GM23338 (cell line): ENCODE measurements around the gene RPL14.

Experiments
- CREB1 ChIP-seq: fragments of 250-450 bp; sonication (Bioruptor Pico); IDR thresholded peaks from 2 replicates; pipeline ENCODE4 v1.5.0; 2020; ENCODE audit warnings: low read depth, mild to moderate bottlenecking, moderate library complexity
- EZH2 ChIP-seq: fragments of 200-600 bp; sonication (generic); IDR thresholded peaks from one replicate; pipeline ENCODE4 v1.8.0; 2017; ENCODE audit warnings: antibody characterized with exemption, mild to moderate bottlenecking, low read depth; ENCODE audit not compliant: unreplicated experiment
- EZH2phosphoT487 ChIP-seq: fragments of 200-600 bp; sonication (generic); IDR thresholded peaks from one replicate; pipeline ENCODE4 v1.8.1; 2018; ENCODE audit warnings: antibody characterized with exemption; ENCODE audit not compliant: unreplicated experiment
- JUNB ChIP-seq: IDR thresholded peaks from one replicate; pipeline ENCODE4 v1.6.1; 2016; ENCODE audit warnings: antibody characterized with exemption; ENCODE audit not compliant: unreplicated experiment
- POLR2AphosphoS5 ChIP-seq: IDR thresholded peaks from 2 replicates; pipeline ENCODE4 v1.6.1; 2016; ENCODE audit warnings: antibody characterized with exemption, low read depth
- ZNF114 ChIP-seq: fragments of 250-450 bp; sonication (Bioruptor Pico); IDR thresholded peaks from 2 replicates; pipeline ENCODE4 v1.5.0; 2020; ENCODE audit warnings: mild to moderate bottlenecking, moderate library complexity
- ZNF331 ChIP-seq: fragments of 250-450 bp; sonication (Bioruptor Pico); IDR thresholded peaks from 2 replicates; pipeline ENCODE4 v1.5.0; 2020; ENCODE audit warnings: low read depth, mild to moderate bottlenecking, moderate library complexity
- TF ChIP-seq, protein P1 (sequence below), 2 experiments: fragments of 200-600 bp in 1 of 2; sonication (generic) in 1 of 2; conservative IDR thresholded peaks; 2 replicates each; pipeline versions ENCODE4 v1.5.1 to v1.6.1; 2016 to 2017; ENCODE audit warnings: antibody characterized with exemption in 2 of 2, low read depth in 2 of 2, mild to moderate bottlenecking in 2 of 2, moderate library complexity in 1 of 2
- TF ChIP-seq, protein P2 (sequence below): IDR thresholded peaks from one replicate; pipeline ENCODE4 v1.6.1; 2018; ENCODE audit warnings: antibody characterized with exemption; ENCODE audit not compliant: unreplicated experiment

DNA sequence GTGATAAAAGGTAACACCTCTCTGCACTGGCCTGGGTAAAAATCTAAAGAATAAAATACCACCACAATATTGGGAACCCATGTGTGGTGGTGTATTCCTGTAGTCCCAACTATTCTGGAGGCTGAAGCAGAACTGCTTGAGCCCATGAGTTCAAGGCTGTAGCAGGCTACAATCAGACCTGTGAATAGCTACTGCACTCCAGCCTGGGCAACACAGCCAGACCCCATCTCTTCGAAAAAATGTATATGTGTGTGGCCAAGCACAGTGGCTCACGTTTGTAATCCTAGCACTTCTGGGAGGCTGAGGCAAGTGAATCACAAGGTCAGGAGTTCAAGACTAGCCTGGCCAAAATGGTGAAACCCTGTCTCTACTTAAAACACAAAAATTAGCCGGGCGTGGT lies 1.8 kb upstream of the RPL14 start:
- TF ChIP-seq, protein P1, sequence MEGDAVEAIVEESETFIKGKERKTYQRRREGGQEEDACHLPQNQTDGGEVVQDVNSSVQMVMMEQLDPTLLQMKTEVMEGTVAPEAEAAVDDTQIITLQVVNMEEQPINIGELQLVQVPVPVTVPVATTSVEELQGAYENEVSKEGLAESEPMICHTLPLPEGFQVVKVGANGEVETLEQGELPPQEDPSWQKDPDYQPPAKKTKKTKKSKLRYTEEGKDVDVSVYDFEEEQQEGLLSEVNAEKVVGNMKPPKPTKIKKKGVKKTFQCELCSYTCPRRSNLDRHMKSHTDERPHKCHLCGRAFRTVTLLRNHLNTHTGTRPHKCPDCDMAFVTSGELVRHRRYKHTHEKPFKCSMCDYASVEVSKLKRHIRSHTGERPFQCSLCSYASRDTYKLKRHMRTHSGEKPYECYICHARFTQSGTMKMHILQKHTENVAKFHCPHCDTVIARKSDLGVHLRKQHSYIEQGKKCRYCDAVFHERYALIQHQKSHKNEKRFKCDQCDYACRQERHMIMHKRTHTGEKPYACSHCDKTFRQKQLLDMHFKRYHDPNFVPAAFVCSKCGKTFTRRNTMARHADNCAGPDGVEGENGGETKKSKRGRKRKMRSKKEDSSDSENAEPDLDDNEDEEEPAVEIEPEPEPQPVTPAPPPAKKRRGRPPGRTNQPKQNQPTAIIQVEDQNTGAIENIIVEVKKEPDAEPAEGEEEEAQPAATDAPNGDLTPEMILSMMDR (conservative IDR thresholded peaks at IDR 0.05; ENCODE audit: low read depth in 2 of 2), result no peak
- TF ChIP-seq JUNB, result no peak
- no peak for TF ChIP-seq POLR2AphosphoS5
- TF ChIP-seq EZH2phosphoT487, result no peak
- no peak for TF ChIP-seq EZH2
- TF ChIP-seq, protein P2, sequence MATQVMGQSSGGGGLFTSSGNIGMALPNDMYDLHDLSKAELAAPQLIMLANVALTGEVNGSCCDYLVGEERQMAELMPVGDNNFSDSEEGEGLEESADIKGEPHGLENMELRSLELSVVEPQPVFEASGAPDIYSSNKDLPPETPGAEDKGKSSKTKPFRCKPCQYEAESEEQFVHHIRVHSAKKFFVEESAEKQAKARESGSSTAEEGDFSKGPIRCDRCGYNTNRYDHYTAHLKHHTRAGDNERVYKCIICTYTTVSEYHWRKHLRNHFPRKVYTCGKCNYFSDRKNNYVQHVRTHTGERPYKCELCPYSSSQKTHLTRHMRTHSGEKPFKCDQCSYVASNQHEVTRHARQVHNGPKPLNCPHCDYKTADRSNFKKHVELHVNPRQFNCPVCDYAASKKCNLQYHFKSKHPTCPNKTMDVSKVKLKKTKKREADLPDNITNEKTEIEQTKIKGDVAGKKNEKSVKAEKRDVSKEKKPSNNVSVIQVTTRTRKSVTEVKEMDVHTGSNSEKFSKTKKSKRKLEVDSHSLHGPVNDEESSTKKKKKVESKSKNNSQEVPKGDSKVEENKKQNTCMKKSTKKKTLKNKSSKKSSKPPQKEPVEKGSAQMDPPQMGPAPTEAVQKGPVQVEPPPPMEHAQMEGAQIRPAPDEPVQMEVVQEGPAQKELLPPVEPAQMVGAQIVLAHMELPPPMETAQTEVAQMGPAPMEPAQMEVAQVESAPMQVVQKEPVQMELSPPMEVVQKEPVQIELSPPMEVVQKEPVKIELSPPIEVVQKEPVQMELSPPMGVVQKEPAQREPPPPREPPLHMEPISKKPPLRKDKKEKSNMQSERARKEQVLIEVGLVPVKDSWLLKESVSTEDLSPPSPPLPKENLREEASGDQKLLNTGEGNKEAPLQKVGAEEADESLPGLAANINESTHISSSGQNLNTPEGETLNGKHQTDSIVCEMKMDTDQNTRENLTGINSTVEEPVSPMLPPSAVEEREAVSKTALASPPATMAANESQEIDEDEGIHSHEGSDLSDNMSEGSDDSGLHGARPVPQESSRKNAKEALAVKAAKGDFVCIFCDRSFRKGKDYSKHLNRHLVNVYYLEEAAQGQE, result no peak
- no peak for TF ChIP-seq ZNF114 (CRISPR knock-in tag)
- no peak for TF ChIP-seq ZNF331 (CRISPR knock-in tag)
- TF ChIP-seq CREB1, result no peak
